ENCODE results near the gene MATN1.

GRCh38 chr1:30684259-30684658 is 39.1 kb downstream of the MATN1 start:
- TF ChIP-seq CTCF (IDR thresholded peaks at IDR 0.05) (no peak), ZFX (IDR thresholded peaks at IDR 0.05; ENCODE audit: borderline replicate concordance) (no peak)

Measured in 22Rv1 (cell line).